ENCODE measurements around the gene CERS1.

The CERS1 gene

GRCh38 chr19:18898607-18899408, 2.9 kb upstream of the CERS1 start:
- no peak for DNase-seq (ENCODE audit: low read depth in 2 of 2)

- no peak for DNase-seq (ENCODE audit: low read depth in 2 of 2)
Measured at GRCh38 chr19:18898081-18898606, 2.2 kb upstream of the CERS1 start.

DNA sequence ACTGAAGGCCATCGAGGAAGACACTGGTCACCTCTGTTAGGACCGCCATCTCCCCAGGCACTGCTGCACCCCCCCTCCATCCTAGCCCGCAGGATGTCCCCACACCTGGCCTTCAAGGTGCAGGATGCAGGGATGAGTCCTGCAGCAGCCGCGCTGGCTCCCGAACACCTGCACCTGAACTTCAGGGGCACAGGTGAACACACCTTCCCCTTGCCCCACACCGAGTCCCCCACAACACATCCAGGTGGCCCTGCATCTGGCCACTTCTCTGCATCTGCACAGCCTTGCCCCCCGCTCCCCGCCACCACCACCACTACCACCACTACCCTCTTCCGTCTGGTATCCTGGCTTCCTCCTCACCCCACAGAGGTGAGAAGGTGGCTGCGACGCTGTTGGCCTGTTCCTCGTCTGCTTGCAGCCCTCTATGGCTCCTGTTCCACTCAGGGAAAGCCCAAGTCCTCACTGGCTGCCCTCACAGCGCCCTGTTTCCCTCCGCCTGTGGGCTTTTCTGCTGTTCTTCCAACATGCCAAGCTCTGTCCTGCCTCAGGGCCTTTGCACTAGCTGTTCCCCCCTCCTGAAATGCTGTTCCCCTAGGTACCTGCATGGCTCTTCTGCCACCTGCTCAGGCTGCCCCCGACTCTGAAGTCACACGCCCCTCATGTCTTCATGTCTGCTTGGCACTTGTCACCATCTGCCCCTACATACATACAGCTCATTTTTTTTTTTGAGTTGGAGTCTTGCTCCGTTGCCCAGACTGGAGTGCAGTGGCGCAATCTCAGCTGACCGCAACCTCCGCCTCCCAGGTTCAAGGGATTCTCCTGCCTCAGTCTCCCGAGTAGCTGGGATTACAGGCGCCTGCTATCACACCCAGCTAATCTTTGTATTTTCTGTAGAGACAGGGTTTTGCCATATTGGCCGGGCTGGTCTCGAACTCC, 1.4 kb upstream of the CERS1 start:
- DNase-seq (ENCODE audit: low read depth in 2 of 2), result no peak

DNA sequence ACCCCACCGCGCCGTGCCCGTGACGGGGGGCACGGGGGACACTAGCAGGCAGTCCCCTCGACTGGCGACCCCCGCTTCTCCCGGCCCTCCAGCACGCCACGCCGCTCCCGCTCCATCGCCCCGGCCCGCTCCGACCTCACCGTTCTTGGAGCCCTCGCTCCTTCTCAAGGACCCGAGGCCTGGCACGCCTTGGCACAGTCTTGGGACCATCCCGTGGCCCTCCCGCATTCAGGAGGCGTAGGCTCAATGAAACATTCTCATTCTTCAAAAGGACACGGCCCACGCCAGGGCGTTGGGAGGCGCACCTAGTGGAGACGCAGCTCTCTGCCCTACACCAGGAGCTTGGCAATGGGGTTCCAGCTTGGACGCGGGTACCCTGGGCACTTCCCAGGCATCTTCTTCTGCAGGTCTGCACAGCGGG, 473 bp upstream of the CERS1 start:
- DNase-seq (ENCODE audit: low read depth in 2 of 2), result no peak

DNA sequence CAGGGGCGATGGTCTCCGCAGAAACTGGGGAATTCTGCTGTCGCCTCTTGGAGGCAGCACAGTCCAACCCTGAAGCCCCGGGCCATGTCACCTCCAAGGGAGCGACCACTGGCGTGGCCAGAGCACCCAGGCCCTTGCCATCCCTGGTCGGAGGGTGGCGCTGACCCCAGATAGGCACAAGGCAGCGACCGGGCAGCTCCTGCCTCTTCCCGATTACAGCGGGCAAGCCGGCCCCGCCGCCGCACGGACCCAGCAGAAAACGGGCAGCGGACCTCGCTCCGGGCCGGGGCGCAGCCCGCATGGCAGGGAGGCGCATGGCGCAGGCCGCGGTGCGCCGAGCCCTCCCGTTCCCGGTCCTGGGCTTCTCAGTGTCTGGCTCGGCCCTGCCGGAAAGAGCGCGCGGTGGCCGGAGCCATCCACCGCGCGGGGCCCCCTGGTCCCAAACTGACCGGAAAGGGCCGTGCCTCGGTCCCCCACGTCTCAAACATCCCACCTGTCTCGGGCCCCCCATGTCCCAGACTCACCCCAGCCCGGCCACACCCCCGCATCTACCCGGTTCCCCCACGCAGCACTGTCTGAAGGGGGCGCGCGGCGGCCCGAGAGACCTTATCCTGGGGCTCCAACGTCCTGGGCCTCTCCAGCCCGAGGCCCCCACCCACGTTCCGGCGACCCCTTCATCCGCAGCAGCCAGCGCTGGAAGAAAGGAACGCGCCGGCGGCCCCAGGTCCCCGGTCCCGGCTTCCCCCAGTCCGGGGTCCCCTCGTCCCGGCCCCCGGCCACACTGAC, 727 bp downstream of the CERS1 start:
- no peak for DNase-seq (ENCODE audit: low read depth in 2 of 2)

- DNase-seq (ENCODE audit: low read depth in 2 of 2), result no peak
Measured at GRCh38 chr19:18894254-18895037, 1.5 kb downstream of the CERS1 start.

DNA sequence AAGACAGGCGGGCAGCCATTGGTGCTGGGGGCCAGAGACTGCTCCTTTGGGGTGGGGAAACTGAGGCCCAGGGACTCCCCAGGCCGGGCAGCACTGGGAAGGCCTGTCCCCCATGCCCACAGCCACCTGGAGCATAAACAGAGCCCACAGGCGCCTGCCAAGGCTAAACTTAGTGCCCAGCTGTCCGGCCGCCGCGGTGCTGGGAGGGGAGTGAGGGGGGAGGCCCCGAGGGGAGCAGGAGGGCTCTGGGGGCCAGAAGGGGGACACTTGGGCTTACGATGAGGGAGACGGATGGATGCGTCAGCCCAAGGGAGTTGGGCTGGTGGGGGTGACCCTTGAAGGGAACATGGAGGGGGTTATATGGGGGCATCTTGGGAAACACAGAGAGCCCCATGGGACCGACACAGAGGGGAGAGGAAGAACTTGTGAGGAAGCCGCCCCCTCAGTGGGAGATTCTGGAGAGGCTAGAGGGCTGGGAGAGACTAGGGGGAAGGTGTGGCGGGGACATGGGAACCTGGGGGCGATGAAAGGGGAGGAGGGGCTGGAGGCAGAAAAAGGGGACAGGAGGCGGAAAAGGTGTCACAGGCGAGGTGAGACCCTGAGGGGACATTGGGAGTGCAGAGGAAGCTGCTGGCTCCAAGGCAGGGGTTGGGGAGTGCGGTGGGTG, 2.2 kb downstream of the CERS1 start:
- DNase-seq (ENCODE audit: low read depth in 2 of 2), result no peak

DNA sequence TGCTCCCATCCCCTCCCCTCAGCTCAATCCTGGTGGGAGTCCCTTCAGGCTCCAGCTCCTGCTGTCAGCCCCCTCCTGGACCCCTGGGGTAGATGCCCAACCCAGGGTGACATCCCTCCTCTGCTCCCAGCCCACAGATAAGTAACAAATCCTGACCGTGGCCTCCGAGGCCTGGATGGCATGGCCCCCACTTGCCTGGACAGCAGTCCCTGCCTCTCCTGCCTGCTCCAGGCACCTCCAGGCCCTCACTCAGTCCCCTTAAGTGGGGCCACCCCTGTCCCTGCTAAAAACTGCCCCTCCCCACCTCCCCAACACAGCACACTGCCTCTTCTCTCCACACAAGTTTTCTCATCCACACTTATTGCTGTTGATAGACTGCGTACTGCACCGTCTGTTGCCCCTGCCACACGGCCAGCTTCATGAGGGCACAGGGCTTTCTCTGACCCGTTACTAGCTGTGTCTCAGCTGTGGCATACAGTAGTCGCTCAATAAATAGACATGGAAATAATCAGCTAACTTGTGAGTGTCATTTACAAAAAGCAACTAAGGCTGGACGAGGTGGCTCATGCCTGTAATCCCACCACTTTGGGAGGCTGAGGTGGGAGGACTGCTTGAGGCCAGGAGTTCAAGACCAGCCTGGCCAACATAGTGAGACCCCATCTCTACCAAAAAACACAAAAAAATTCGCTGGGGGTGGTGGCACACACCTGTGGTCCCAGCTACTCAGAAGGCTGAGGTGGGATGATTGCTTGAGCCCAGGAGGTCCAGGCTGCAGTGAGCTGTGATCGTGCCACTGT, 5.8 kb downstream of the CERS1 start:
- no peak for DNase-seq (ENCODE audit: low read depth in 2 of 2)

- DNase-seq (ENCODE audit: low read depth in 2 of 2), result no peak
Measured at GRCh38 chr19:18886972-18887371, 9.0 kb downstream of the CERS1 start.

- no peak for DNase-seq (ENCODE audit: low read depth in 2 of 2)
Measured at GRCh38 chr19:18883526-18884304, 12.2 kb downstream of the CERS1 start.

DNA sequence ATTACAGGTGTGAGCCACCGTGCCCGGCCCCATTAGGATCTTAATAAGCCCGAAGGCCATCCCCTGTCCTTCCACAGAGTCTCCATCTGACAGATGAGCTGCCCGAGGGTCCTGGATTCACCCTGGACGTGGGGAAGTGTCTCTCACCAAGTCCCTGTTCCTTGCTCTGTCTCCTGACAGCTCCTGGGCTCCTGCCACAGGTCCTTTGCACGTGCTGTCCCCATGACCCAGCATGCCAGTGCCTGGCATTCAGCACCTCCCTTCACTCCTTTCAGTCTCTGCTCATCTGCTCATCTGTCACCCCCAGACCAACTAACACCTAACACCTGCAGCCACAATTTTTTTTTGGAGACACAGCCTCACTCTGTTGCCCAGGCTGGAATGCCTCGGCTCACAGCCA, 14.5 kb downstream of the CERS1 start:
- no peak for DNase-seq (ENCODE audit: low read depth in 2 of 2)

DNA sequence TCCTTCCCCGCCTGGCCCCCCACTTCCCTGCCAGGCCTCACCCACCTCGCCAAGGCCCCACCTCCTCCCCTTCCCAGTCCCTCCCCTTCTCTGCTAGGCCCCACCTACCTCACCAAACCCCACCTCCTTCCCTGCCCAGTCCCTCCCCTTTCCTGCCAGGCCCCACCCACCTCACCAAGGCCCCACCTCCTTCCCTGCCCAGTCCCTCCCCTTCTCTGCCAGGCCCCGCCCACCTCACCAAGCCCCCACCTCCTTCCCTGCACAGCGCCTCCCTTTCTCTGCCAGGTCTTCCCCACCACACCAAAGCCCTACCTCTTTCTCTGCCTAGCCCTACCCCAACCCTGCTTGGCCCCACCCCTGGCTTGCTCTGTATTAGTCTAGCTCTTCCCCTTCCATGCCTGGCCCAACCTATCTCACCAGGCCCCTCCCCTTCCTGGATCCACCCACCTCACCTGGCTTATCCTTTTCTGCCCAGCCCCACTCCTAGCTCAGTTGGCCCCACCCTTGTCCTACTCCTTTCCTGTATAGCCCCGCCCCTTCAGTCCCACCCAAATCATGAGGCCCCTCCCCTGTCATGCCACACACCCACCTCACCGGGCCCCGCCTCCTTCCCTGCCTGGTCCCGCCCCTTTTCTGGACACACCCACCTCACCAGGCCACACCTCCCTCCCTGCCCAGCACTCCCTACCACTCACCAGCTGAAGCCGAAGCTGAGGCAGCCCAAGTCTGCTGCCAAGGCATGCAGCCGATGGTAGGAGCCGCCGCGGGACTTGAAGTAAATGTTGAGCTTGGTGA, 16.2 kb downstream of the CERS1 start:
- DNase-seq (ENCODE audit: low read depth in 2 of 2), result no peak

GRCh38 chr19:18878858-18879578, 16.9 kb downstream of the CERS1 start:
- no peak for DNase-seq (ENCODE audit: low read depth in 2 of 2)

GRCh38 chr19:18878058-18878797, 17.7 kb downstream of the CERS1 start:
- DNase-seq (ENCODE audit: low read depth in 2 of 2), result no peak

- no peak for DNase-seq (ENCODE audit: low read depth in 2 of 2)
Measured at GRCh38 chr19:18876865-18877264, 19.1 kb downstream of the CERS1 start.

GRCh38 chr19:18875726-18876125, 20.2 kb downstream of the CERS1 start:
- no peak for DNase-seq (ENCODE audit: low read depth in 2 of 2)

- no peak for DNase-seq (ENCODE audit: low read depth in 2 of 2)
Measured at GRCh38 chr19:18871543-18871942, 24.4 kb downstream of the CERS1 start.

All from stimulated activated CD4-positive, alpha-beta T cell treated with anti-CD3 and anti-CD28 coated beads, Interleukin-12 subunit alpha, Interleukin-12 subunit beta, amount 100 ng/mL, for 24 hours (primary cell).